ENCODE data around the gene INTS13.
"Not testable (repeated sequence)": the region's sequence is repeated elsewhere in the genome, so short reads cannot be mapped to it uniquely, and the experiment has no call there.

The INTS13 gene, protein sequence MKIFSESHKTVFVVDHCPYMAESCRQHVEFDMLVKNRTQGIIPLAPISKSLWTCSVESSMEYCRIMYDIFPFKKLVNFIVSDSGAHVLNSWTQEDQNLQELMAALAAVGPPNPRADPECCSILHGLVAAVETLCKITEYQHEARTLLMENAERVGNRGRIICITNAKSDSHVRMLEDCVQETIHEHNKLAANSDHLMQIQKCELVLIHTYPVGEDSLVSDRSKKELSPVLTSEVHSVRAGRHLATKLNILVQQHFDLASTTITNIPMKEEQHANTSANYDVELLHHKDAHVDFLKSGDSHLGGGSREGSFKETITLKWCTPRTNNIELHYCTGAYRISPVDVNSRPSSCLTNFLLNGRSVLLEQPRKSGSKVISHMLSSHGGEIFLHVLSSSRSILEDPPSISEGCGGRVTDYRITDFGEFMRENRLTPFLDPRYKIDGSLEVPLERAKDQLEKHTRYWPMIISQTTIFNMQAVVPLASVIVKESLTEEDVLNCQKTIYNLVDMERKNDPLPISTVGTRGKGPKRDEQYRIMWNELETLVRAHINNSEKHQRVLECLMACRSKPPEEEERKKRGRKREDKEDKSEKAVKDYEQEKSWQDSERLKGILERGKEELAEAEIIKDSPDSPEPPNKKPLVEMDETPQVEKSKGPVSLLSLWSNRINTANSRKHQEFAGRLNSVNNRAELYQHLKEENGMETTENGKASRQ

GRCh38 chr12:26937863-26938700, at the start of gene INTS13, which contains the start of gene FGFR1OP2:
Gene INTS13, minus strand, starts transcription at chr12:26937981. Its CDS starts 1,178 bp downstream, at chr12:26936803.
Gene FGFR1OP2, plus strand, starts transcription at chr12:26938470. Its CDS starts 15,689 bp downstream, at chr12:26954159.
- DNase-seq (ENCODE audit: low read depth in 2 of 2) = peak; percentile 87 to 93

DNA sequence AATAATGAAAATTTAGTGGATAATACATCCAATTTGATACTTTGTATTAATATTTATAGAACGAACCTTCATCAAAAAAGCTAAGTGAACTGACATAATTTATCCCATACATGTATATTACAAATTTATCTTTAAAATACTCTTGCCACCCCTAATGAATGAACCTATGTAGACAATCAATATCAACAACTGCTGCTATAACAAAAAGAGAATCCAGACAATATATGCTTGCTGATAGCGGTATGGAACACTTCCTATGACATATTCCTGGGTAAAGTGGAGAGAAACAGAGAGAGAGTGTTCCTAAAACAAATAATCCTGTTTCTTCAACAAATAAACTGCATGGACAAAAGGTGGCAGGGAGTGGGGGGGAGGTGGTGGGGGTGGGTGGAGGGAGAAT, 45.1 kb upstream of the INTS13 start:
- DNase-seq (ENCODE audit: low read depth in 2 of 2) = no peak

DNA sequence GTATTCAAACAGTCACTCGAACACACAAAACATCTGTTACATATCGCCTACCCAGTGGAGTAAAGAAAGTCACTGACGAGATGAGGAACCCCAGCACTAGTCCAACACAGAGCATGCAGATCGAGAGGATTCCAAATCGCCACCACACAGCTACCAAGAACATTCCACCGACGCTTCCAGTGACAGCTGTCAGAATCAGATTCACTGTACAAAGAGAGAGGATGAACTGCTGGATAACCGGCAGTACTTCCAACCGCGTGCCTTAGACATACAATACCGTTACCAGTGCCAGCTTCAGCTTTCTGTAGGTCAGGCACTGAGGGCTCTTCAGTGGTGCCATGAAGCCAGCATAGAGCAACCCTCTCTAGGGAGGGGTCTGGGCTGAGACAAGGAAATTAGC, 42.0 kb upstream of the INTS13 start:
- no peak for DNase-seq (ENCODE audit: low read depth in 2 of 2)

- DNase-seq (ENCODE audit: low read depth in 2 of 2) = no peak
These were observed 41.0 kb upstream of the INTS13 start for GRCh38 chr12:26978801-26979200.

DNA sequence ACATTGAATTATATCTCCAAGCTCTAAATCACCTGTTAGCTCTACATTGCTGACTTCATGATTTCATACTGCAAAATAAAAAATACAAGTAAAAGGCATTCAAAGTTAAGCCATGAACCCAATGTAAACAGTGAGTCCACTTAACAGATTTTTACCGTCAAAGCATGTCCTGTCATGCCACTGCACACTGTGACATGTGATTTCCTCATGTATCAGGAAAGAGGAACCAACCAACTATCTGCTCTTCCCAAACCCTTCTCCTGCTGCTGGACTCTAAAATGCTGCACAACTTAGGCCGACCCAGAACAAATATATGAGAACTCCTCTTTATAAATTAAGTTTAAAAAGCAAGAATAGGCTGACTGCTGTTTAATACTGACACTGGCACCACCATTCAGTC, 38.9 kb upstream of the INTS13 start:
- no peak for DNase-seq (ENCODE audit: low read depth in 2 of 2)

DNA sequence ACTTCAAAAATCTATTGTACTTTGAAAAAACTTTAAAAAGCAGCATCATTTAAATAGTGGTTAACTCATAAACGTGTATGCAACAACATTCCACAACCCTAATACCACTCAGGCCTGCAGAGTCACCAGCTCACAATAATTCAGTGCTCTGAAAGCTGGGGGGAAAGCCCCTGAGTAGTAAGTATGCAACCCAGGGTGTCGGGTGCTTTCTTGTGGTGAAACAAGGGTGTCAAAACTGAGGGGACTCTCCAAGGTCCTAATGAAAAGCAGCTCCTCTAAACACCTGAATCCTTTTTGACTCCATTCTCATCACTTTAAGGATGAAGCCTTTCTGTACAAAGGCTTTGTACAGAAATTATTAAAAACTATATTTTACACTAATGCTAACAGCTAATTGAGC, 34.2 kb upstream of the INTS13 start:
- DNase-seq (ENCODE audit: low read depth in 2 of 2) = peak; percentile 19 to 23

- DNase-seq (ENCODE audit: low read depth in 2 of 2) = no peak
These were observed 32.4 kb upstream of the INTS13 start for GRCh38 chr12:26970136-26970535.

GRCh38 chr12:26966842-26967241, 29.1 kb upstream of the INTS13 start:
- no peak for DNase-seq (ENCODE audit: low read depth in 2 of 2)

DNA sequence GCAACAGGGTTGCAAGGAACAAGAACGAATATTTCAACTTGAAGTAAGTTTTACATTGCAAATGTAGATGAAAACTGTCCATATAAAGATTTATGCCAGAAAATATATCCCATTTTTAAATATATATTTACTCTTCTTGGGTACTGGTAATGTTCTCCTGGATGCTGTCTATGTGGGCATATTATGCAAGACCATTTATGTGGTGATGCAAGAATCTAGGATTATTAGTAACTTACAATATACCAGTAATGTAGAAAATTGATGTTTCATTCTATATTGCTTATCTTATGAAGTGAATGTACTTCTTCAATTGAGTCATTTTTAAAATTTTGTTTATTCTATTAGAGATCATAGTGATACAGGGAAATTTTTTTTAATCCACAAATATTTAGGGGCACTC, 25.6 kb upstream of the INTS13 start:
- no peak for DNase-seq (ENCODE audit: low read depth in 2 of 2)

DNA sequence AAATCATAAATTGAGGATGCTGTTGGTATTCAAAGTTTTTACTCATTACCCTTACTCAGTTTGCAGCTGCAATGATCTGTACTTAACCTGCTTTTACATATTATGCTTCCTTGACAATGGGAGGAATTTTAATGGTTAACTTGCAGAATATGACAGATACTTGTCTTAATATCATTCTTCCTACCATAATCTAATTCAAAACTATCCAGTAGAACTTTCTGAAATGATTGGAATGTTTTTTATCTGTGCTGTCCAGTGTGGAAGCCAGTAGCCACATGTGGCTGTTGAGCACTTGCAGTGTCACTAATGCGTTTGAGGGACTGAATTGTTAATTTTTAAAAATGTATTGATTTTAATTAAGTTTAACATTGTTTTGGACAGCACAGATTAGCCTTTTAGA, 24.0 kb upstream of the INTS13 start:
- no peak for DNase-seq (ENCODE audit: low read depth in 2 of 2)

DNA sequence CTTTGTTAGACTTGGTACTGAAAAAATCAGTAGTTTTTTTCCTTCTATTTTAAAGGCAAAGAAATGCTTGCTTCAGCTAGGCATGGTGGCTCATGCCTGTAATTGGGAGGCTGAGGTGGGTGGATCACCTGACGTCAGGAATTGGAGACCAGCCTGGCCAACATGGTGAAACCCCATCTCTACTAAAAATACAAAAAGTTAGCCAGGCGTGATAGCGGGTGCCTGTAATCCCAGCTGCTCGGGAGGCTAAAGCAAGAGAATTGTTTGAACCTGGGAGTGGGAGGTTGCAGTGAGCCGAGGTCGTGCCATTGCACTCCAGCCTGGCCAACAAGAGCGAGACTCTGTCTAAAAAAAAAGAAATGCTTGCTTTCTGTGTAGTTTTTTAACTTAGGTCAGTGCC, 23.6 kb upstream of the INTS13 start:
- not testable (repeated sequence) for DNase-seq (ENCODE audit: low read depth in 2 of 2)

GRCh38 chr12:26954027-26954426, 16.2 kb upstream of the INTS13 start:
- DNase-seq (ENCODE audit: low read depth in 2 of 2) = no peak

DNA sequence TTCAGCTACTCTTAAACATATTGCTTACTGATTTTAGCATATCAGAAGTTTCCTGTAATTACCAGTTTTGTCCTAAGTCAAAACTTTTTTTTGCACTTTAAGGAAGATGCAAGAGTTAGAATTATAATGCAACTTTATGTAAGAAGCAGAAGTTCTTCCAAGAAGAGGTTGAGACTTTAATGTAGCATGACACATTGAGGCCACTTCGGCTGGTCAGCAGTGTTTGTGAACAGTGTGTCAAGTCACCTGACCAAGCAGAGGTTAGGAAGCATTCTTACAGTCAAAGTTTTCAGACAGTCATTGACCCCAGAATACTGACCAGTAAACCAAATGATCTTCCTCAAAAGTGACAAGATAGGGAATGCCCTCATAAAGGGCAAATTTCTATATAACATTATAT, 15.7 kb upstream of the INTS13 start:
- no peak for DNase-seq (ENCODE audit: low read depth in 2 of 2)

GRCh38 chr12:26948309-26948708, 10.5 kb upstream of the INTS13 start:
- no peak for DNase-seq (ENCODE audit: low read depth in 2 of 2)

GRCh38 chr12:26941215-26941594, 3.4 kb upstream of the INTS13 start:
- no peak for DNase-seq (ENCODE audit: low read depth in 2 of 2)

- no peak for DNase-seq (ENCODE audit: low read depth in 2 of 2)
These were observed 2.9 kb upstream of the INTS13 start for GRCh38 chr12:26940516-26941214.

- DNase-seq (ENCODE audit: low read depth in 2 of 2) = no peak
These were observed 2.2 kb upstream of the INTS13 start for GRCh38 chr12:26939953-26940352.

DNA sequence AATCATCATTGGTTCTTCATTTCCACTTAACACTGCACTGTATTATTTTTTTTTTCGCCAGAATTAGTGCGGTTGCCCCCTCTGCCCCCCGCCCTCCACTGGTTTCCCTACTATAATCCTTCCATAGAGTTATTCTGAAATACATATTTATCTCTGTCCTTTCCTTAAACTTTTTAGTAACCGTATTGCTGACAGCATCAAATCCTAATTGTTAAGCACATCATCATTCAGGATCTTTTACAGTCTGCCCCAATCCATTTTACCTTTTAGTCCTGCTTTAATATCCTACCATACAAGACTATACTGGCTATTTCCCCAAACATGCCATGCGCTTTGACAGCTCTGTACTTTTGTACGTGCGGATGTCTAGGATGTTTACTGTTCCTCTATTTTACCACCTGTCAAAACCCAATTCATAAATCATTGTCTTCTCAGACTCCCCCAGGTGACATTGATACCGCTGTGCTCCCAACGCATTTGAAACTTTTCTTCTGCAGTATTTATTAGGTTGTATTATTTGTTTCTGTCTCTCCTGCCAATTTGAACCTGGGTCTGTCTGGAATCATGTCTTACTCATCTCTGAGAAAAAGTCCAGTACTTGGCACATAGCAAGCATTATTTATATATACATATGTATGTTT, 1.5 kb upstream of the INTS13 start:
- DNase-seq (ENCODE audit: low read depth in 2 of 2) = no peak

GRCh38 chr12:26938701-26939062, 901 bp upstream of the INTS13 start:
- no peak for DNase-seq (ENCODE audit: low read depth in 2 of 2)

DNA sequence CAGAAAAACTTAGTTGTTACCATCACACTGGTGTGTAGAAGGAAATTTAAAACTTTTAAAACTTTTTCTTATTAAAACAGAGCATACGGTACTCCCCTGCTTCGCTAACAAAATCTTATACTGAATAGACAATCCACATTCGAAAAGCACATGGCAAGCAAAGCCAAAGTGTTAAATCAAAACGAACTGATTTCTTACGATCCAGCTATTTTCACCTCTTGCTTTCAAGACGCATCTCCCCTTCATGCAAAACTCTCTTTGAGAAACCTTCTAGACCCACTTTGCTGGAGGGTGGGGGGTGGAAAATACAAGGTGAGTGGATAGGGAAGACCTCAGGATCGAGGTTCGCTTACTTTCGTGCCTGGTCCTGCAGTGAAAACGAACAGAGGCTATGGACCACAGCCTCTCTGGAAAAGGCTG, 328 bp downstream of the INTS13 start:
- DNase-seq (ENCODE audit: low read depth in 2 of 2) = no peak

Measured in stimulated activated CD8-positive, alpha-beta memory T cell treated with anti-CD3 and anti-CD28 coated beads, Interleukin-2, amount 100 ng/mL, for 1 hour (primary cell).